HL-60 (cell line): ENCODE data around the gene CST9.

Experiments used
- CTCF ChIP-seq: IDR thresholded peaks from one replicate; pipeline ENCODE4 v1.5.1; 2011; ENCODE audit warnings: low read length, control low read depth, inconsistent platforms; ENCODE audit not compliant: insufficient read depth
- GABPA ChIP-seq: IDR thresholded peaks from 2 replicates; pipeline ENCODE4 v1.6.1; 2012; ENCODE audit warnings: low read depth
- POLR2AphosphoS5 ChIP-seq: IDR thresholded peaks from 2 replicates; pipeline ENCODE4 v1.6.1; 2012; ENCODE audit warnings: low read depth

GRCh38 chr20:23634985-23635767, 29.5 kb upstream of the CST9 start:
- TF ChIP-seq POLR2AphosphoS5 (no peak), CTCF (no peak), GABPA (no peak)
